Type B pancreatic cell (in vitro differentiated cells): ENCODE measurements around the gene PIGV. TPM values are rescaled to one million over a fixed set of nuclear protein-coding genes. Genes with fewer than 3 reads are reported as not detected.
"Not testable (repeated sequence)": the region's sequence is repeated elsewhere in the genome, so short reads cannot be mapped to it uniquely, and the experiment has no call there.

Source experiments
- DNase-seq: peaks from one replicate; pipeline ENCODE4 v3.0.0; 2021; ENCODE audit warnings: mixed read lengths; ENCODE audit not compliant: unreplicated experiment; ENCODE audit errors: extremely low spot score
- H3K27ac Mint-ChIP-seq: 2 replicates; pipeline ENCODE4 v1.8.0; 2021; ENCODE audit warnings: mild to moderate bottlenecking, mixed read lengths
- H3K27me3 Mint-ChIP-seq: 2 replicates; pipeline ENCODE4 v1.8.0; 2021; ENCODE audit warnings: mixed read lengths
- H3K36me3 Mint-ChIP-seq: 2 replicates; pipeline ENCODE4 v1.8.0; 2021; ENCODE audit warnings: mixed read lengths
- H3K4me1 Mint-ChIP-seq: one replicate; pipeline ENCODE4 v1.8.0; 2021; ENCODE audit warnings: mixed read lengths; ENCODE audit not compliant: unreplicated experiment
- H3K4me3 Mint-ChIP-seq: 2 replicates; pipeline ENCODE4 v1.8.0; 2021; ENCODE audit warnings: mild to moderate bottlenecking, mixed read lengths
- H3K9me3 Mint-ChIP-seq: 2 replicates; pipeline ENCODE4 v1.8.0; 2021; ENCODE audit warnings: mixed read lengths
- CTCF ChIP-seq: fragments of 200-600 bp; sonication (generic); conservative IDR thresholded peaks from 2 replicates; pipeline ENCODE4 v1.5.0; 2021; ENCODE audit warnings: antibody characterized with exemption, mild to moderate bottlenecking
- total RNA-seq: library from RNA; stranded (reverse); gene quantifications from 2 replicates; pipeline ENCODE4 v1.2.1, GENCODE V29; 2021; ENCODE audit warnings: low replicate concordance

Gene PIGV
- total RNA-seq, 1 donor from 2014 or later = 13.3 TPM

DNA sequence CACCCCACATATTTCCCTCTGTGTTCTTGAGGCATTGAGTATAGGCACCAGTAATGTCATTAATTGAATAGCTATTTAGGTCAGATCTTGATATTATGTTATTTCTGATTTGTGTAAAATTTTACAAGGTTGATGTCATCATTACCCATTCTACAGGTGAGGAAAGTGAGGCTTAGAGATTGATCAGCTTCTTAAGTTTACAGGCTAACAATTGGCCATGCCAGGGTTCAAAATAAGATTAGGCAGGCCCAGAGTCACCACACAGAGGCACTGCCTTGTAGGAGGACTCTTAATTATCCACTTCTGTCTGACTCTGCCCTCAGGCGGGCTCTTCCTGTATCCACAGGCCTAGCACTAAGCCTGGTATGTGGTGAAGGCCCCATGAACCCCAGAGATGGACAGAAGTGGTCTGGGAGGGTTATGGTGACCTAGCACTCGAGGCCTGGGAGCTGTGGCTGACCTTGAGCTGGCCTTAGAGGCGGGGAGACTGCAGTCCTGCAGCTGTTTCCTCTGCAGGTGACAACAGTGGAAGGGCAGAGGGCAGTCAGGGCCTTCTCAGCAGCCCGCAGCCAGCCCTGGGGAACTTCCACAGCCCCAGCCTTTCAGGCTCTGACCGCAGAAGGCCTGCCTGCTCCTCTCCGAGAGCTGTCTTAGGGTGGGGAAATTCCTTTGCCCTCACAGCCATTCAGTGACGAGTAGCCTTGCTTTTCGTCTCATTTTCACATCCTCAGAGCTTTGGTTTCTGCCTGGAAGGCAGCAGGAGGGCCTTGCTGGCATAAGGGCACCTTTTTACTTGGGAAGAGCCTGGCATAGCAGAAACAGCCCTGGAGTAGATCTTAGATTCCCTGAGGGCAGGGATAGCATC lies 51.0 kb downstream of the PIGV start:
- DNase-seq = no peak
- no peak for TF ChIP-seq CTCF
- no peaks in the 10 kb centered on the region for H3K9me3 Mint-ChIP-seq
- H3K4me3 Mint-ChIP-seq = no peak overlapping the region
- no peaks in the 10 kb centered on the region for H3K4me1 Mint-ChIP-seq
- peak overlapping the region; percentile 93 for H3K27ac Mint-ChIP-seq
- H3K27me3 Mint-ChIP-seq = no peaks in the 10 kb centered on the region
- peaks cover 16% of the 10 kb centered on the region for H3K36me3 Mint-ChIP-seq

- no peaks in the 10 kb centered on the region for H3K27me3 Mint-ChIP-seq
- no peak for TF ChIP-seq CTCF
- no peaks in the 10 kb centered on the region for H3K4me1 Mint-ChIP-seq
- H3K27ac Mint-ChIP-seq = peak overlapping the region; percentile 93
- H3K9me3 Mint-ChIP-seq = no peaks in the 10 kb centered on the region
- no peak for DNase-seq
- peaks cover 16% of the 10 kb centered on the region for H3K36me3 Mint-ChIP-seq
- no peak overlapping the region for H3K4me3 Mint-ChIP-seq
Measured at GRCh38 chr1:26839339-26839722, 51.6 kb downstream of the PIGV start.

DNA sequence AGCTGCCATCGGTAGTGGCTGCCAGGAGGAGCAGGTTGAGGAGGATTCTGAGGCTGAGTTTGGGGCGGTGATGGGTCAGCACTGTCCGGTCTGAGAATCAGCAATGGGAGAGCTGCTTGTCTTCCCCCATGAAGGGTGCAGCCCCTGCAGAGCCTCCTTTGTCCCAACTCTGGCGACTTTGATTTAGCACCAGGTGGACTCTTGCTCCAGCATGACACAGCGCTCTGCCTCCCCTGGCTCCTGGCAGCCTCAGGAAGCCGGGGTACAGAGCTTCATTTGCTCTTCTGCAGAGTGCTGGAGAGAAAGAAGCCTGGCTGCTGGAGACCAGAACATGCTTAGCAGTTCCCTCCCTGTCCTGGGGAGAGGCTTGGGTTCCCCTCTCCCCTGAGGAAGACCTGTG lies 52.0 kb downstream of the PIGV start:
- no peaks in the 10 kb centered on the region for H3K9me3 Mint-ChIP-seq
- DNase-seq = no peak
- TF ChIP-seq CTCF = no peak
- H3K4me1 Mint-ChIP-seq = no peaks in the 10 kb centered on the region
- H3K4me3 Mint-ChIP-seq = no peak overlapping the region
- peak overlapping the region; percentile 93 for H3K27ac Mint-ChIP-seq
- peaks cover 12% of the 10 kb centered on the region for H3K36me3 Mint-ChIP-seq
- no peaks in the 10 kb centered on the region for H3K27me3 Mint-ChIP-seq

DNA sequence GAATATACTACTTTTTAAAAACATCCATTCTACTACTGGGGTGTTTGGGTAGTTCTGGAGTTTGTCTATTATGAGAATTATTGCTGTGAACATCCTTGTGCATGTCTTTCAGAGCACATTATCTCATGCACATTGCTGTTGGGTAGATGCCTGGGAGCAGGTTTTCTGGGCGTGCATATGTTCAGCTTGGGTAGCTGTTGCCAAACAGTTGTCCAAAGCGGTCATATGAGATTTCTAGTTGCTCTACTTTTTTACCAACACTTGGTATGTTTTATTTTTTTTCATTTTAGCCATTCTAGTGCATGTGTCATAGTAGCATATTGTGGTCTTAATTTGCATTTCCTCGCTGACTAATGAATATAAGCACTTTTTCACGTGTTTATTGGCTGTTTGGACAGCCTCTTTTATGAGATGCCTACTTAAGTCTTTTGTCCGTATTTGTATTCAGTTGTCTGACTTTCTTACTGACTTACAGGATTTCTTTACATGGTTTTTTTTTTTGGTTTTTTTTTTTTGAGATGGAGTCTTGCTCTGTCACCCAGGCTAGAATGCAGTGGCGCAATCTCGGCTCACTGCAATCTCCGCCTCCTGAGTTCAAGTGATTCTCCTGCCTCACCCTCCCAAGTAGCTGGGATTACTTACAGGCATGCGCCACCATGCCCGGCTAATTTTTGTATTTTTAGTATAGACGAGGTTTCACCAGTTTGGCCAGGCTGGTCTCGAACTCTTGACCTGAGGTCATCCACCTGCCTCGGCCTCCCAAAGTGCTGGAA lies 56.9 kb downstream of the PIGV start:
- Mint-ChIP-seq H3K4me3 (no peak overlapping the region), H3K9me3 (no peaks in the 10 kb centered on the region), H3K27ac (peak overlapping the region; percentile 16), H3K27me3 (no peaks in the 10 kb centered on the region), H3K36me3 (peaks cover 7% of the 10 kb centered on the region), H3K4me1 (no peaks in the 10 kb centered on the region)
- no peak for DNase-seq
- no peak for TF ChIP-seq CTCF

DNA sequence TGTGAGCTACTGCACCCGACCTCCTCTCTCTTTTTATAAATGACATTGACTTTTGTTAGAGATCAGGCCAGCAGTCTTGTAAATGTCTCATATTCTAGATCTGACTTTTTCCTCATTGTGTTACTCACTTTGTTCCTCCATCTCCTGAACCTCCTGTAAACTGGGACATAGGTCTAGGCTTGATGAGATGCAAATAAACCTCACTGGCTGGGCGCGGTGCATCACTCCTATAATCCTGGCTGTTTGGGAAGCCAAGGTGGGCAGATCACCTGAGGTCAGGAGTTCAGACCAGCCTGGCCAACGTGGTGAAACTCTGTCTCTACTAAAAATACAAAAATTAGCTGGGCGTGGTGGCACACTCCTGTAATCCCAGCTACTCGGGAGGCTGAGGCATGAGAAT lies 60.1 kb downstream of the PIGV start:
- H3K4me1 Mint-ChIP-seq, H3K27ac Mint-ChIP-seq, H3K9me3 Mint-ChIP-seq, H3K27me3 Mint-ChIP-seq, H3K4me3 Mint-ChIP-seq, DNase-seq: not testable (repeated sequence)
- peaks cover 15% of the 10 kb centered on the region for H3K36me3 Mint-ChIP-seq

Other genes starting within 250 kb of the PIGV start
- gene ARID1A, start 91.9 kb upstream of the PIGV start, total RNA-seq = 106 and 121 TPM in 2 replicates
- gene ZDHHC18, start 38.7 kb downstream of the PIGV start, total RNA-seq = 29.7 and 40.7 TPM in 2 replicates
- 27.7 and 86.8 TPM in 2 replicates for gene SFN, start 75.2 kb downstream of the PIGV start, total RNA-seq
- gene GPN2, start 102.3 kb downstream of the PIGV start, total RNA-seq = 28.7 and 35.1 TPM in 2 replicates
- gene GPATCH3, start 112.5 kb downstream of the PIGV start, total RNA-seq = 19.2 and 23.7 TPM in 2 replicates
- 6.8 and 7.2 TPM in 2 replicates for gene NR0B2, start 126.0 kb downstream of the PIGV start, total RNA-seq
- 73.4 and 82.7 TPM in 2 replicates for gene NUDC, start 133.8 kb downstream of the PIGV start, total RNA-seq
- 12.2 and 26.9 TPM in 2 replicates for gene KDF1, start 172.5 kb downstream of the PIGV start, total RNA-seq
- gene TRNP1, start 205.7 kb downstream of the PIGV start, total RNA-seq = 39.2 and 52.3 TPM in 2 replicates
- gene TENT5B, start 224.9 kb downstream of the PIGV start, total RNA-seq = 9.3 and 10.4 TPM in 2 replicates